NCI-H82 treated with DMSO at 0.1 percent for 48 hours (cell line): ENCODE results near the gene CEP104.
"Not testable (repeated sequence)": the region's sequence is repeated elsewhere in the genome, so short reads cannot be mapped to it uniquely, and the experiment has no call there.

Experiments used
- DNase-seq: peaks from one replicate; lab custom pipeline; 2025; ENCODE audit not compliant: unreplicated experiment; lab: John Stamatoyannopoulos, UW

CEP104 gene

DNA sequence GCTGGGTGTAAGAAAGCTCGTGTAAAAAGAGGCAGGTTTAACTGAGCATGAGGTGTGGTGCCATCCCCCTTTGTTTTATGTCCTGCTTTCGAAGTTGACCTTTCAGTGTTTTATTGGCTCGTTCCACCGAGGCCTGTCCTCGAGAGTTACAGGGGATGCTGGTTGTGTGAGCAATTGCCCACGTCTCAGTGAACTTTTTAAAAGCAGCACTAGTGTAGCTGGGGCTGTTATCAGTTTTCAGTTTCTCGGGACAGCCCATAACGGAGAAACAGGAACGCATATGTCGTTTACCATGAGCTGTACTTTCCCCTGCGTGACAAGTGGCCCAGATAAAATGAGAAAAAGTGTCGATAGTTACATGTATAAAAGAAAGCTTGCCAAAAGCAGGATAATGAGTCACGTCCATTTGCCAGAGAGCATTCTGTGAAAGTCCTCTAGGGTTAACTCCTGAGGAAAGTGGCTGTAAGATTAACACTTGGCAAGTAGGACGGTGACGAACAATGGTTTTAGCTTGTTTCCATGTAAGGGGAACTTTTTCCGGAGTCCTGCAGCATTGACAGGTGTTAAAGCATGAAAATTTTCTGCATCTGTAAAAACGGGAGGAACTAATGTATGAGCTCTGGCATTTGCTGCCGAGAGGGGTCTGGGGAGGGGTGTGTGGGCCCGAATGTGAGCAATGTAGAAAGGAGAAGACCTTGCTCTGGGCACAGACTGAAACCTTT is 52.9 kb downstream of the CEP104 start:
- DNase-seq: no peak

DNA sequence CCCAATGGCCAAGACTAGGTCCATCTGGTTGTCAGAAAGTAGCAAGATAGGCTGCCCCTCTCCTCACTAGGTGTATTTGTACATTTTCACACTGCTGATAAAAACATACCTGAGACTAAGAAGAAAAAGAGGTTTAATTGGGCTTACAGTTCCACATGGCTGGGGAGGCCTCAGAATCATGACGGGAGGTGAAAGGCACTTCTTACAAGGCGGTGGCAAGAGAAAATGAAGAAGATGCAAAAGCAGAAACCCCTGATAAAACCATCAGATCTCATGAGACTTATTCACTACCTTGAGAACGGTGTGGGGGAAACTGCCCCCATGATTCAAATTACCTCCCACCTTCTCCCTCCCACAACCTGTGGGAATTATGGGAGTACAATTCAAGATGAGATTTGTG is 56.2 kb downstream of the CEP104 start:
- not testable (repeated sequence) for DNase-seq

DNA sequence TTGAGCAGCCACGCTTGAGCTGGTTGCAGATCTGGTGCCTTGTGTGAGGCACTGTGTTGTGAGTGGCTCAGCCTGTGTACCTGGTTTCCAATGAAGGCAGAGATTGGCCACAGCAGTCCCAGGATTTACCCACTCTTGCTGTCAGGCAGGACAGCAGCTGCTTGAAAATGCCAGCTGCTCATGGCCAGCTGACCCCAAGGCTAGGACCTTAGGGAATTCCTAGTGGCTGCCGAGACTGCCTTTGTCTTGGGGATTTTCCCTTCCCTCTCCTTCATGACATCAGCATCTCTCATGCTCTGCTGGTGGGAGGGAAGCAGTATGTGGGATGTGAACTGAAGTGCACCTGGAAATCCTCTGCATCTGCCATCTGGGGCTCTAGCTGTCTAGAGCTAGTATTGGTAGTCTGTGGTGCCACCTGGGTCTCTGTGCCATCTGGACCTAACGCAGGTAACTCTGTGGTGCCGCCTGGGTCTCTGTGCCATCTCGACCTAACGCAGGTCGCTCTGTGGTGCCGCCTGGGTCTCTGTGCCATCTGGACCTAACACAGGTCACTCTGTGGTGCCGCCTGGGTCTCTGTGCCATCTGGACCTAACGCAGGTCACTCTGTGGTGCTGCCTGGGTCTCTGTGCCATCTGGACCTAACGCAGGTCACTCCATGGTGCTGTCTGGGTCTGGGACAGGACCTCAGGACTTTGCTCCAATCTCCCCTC is 56.9 kb downstream of the CEP104 start:
- no peak for DNase-seq

DNA sequence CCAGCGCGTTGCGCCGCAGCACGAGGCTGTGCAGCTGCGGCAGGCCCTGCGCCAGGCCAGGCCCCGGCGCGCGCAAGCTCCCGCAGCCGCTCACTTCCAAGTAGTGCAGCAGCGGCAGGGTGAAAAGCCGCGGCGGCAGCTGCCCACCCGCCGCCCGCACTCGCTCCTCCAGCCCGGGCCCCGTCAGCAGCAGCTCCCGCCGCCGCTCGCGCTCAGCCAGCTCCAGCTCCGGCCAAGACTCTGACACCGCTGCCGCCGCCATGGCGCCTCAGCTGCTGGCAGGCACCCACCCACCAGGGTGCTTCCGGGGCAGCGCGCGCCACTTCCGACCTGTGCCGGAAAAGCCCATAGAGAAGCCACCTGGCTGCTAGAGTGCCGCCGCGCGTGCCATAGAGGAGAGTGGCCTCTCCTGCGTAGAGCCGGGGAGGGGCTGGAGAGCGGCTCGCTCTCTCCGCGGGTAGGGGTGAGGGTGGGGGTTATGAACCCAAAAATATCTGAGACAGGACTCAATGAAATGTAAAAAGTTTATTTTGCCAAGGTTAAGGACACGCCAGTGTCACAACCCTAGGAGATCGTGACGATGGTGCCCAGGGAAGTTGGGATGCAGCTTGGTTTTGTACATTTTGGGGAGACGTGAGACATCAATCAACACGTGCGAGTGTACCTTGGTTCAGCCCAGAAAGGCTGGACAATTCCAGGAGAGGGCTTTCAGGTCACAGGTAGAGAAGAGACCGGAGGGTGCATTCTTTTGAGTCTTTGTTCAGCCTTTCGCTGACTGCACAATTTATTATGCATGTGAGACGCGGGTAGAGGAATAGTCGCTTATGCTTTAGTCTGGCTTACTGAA is 60.6 kb downstream of the CEP104 start, which contains the start of gene LRRC47:
LRRC47 (minus strand) TSS at position 284 of the 847 bp plus-strand sequence; CDS start at position 262, 22 bp downstream.
- DNase-seq: peak; percentile 69

- DNase-seq: no peak
These were observed 61.4 kb downstream of the CEP104 start for GRCh38 chr1:3795453-3796214.

DNA sequence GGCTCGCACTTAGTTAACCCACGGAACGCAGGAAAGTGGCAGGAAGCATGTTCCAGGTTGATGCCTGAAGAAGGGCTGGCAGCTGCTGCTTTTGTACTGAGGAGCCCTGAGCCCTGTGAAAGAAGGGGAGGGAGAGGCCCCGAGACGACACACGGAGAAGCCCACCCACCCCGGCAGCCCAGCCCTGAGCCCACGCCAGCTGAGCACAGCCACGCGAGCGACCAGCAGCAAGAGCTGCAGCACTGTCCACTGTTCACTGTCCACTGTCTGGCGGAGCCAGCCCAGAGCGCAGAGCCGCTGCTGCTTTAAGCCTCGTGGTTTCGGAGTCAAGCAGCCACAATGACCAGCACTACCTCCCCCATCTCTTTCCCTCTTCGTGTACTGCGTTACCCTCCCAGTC is 66.1 kb downstream of the CEP104 start:
- DNase-seq: no peak

DNA sequence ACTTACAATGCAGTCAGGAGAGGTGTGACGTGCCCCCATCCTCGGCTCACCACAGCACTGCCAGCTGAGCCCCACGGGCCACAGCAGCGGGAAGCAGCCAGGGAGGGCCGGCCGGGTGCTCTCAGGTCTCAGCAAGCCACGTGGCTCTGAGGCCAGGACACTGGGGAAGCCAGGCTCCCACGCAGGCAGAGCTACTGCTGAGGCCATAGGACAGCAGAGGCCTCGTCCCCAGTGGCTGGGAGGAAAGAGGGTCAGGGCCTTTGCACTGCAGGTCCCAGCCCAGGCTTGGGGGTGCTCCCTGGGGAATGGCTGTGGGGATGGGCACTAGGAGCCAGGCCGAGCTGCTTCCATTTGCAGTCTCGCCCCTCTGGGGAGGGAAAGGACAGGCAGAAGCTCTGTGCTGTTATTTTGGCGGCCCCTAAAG is 66.5 kb downstream of the CEP104 start:
- no peak for DNase-seq

GRCh38 chr1:3789421-3790300 is 67.3 kb downstream of the CEP104 start:
- DNase-seq: no peak

- no peak for DNase-seq
These were observed 68.1 kb downstream of the CEP104 start for GRCh38 chr1:3788756-3789420.

DNA sequence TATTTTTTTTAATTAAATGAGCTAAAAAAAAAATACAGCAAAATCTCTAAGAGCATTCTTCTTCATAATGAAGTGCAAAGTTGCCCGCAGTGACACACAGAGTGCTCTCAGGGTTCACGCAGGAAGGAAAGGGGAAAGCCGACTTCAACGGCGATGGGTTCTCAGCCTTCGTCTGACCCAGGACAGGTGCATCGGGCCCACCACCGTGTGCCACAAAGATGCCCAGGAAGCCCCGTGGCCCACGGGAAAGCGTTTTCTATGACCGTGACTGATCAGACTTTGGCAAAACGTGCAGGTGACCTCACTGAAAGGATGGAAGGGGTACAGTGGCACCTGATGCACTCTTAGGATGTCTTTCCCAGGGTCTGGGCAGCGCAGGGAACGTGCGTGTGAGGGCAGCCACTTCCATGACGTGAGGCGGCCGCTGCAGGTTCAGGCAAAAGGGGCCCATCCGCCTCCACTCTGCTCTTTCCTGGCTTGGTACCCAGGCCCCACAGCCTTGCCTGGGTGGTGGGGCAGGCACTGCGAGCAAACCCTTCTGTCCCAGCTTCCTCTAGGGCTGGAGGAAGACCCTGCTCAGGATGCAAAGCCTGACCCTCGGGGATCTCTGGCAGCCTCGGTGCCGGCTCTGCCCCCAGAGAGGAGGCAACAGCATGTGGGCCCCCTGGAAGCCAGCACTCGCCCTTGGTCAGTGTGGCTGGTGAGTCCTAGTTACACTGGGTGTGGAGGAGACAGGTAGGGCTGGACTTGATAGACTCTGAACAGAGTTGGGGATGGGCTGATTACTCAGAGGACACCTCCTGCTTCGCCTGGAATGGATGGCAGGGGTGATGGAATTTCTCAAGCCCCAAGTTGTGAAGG is 69.0 kb downstream of the CEP104 start:
- DNase-seq: no peak

DNA sequence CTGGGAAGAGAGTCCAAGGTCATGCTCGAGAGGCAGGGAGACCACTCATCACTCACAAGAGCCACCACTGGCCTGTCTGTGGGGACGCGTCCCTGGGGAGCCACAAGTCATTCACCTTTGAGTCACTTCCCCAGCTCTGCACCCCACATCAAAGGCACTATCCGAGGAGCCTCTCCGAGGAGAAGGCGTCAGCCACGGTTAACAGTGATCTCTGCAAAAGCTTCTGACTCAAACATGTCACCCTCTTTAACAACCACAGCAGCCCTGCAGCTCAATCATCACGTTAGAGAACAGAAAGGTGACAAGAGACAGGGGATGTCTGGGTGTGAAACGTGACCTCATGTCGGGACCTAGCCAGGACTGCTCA is 69.7 kb downstream of the CEP104 start:
- no peak for DNase-seq

GRCh38 chr1:3786468-3787348 is 70.3 kb downstream of the CEP104 start:
- no peak for DNase-seq

- DNase-seq: no peak
These were observed 71.4 kb downstream of the CEP104 start for GRCh38 chr1:3785456-3786157.

GRCh38 chr1:3785045-3785444 is 72.0 kb downstream of the CEP104 start:
- no peak for DNase-seq

DNA sequence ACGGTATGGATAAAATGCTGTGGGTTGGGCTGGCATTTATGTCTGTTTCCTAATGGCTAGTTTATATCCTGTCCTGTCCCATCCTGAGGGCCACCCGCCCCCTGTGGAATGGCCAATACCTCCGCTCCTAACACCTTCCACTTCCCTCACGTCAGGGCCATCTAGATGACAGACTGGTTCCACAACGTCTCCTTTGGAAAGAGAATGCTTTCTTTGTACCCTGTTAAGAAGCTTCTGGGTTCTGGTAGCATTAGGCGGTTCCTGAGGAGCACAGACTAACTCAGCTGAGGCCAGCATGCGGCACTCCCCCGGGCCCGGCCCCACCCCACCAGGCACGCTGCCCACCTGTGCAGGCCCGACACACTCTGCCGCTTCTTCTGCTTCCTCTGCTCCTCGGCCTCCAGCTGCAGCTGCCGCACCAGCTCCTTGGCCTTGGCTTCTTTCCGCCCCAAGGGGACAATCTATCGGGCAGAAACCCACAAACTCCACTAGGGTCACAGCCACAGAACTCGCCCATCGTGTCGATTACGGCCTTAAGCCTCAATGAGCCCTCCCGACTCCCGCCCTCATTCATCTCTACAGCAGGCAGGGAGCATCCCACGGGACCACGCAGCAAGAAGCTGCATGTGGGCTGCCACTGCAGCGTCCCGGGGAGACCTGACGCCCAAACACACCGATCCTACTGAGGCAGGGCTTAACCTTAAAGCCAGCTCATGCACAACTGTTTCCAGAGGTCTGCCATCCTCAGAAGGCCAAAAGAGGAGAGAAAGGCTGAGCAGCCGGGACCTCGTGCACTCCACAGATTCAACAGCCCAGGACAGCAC is 73.1 kb downstream of the CEP104 start:
- no peak for DNase-seq

DNA sequence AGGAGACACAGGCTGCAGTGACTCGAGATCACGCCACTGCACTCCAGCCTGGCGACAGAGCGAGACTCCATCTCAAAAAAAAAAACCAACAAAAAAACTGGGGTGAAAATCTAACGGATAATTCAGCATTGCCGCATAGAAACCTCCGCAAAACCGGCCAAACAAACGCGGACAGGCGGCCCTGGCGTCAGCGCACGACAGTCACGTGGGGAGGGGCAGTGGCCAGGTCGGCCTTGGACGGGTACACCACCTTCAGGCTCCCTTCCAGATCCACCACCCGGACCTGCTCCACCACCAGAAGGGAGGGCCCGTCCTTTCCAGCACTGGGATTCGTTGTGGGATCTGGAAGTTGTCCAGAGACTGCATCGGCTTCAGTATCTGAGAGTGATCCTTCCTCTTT is 76.1 kb downstream of the CEP104 start:
- no peak for DNase-seq
